Vagina (tissue), 2 donors: ENCODE results near the gene PDE4D. TPM values are rescaled to one million over a fixed set of nuclear protein-coding genes. Genes with fewer than 3 reads are reported as not detected.

Source experiments
- DNase-seq, 2 donors: peaks; one replicate each; pipeline ENCODE4 v3.0.0-alpha.2; 2017; ENCODE audit errors: extremely low spot score in 2 of 2
- H3K27ac ChIP-seq: fragments of 200-600 bp; sonication (generic); one replicate; pipeline ENCODE4 v1.5.1; 2019
- H3K27me3 ChIP-seq: fragments of 200-600 bp; sonication (generic); one replicate; pipeline ENCODE4 v1.5.1; 2019
- H3K36me3 ChIP-seq, 2 donors: fragments of 200-600 bp; sonication (generic); one replicate each; pipeline ENCODE4 v1.5.1; 2017 to 2019
- H3K4me1 ChIP-seq: fragments of 200-600 bp; sonication (generic); one replicate; pipeline ENCODE4 v1.5.1; 2019
- H3K4me3 ChIP-seq, 2 donors: fragments of 200-600 bp; sonication (generic); 1 replicate in 1 of 2; 2 replicates in 1 of 2; pipeline ENCODE4 v1.5.1; 2016 to 2019
- H3K9me3 ChIP-seq: fragments of 200-600 bp; sonication (generic); one replicate; pipeline ENCODE4 v1.5.1; 2019
- POLR2A ChIP-seq, 2 donors: fragments of 450-650 bp; IDR thresholded peaks; one replicate each; pipeline ENCODE4 v1.6.1; 2017; ENCODE audit warnings: antibody characterized with exemption in 2 of 2, mild to moderate bottlenecking in 2 of 2, moderate library complexity in 2 of 2
- POLR2AphosphoS5 ChIP-seq, 2 donors: sonication (generic); formaldehyde crosslinking; IDR thresholded peaks; one replicate each; pipeline ENCODE4 v1.9.0; 2017; ENCODE audit warnings: antibody characterized with exemption in 2 of 2, mild to moderate bottlenecking in 2 of 2, low read depth in 1 of 2; ENCODE audit not compliant: insufficient read depth in 1 of 2
- intact Hi-C: fragments of 100-400 bp; cut with DNase I; formaldehyde crosslinking; loops from one replicate; pipeline ENCODE4 v1.15.1; 2023
- total RNA-seq: library from RNA; depleted of rRNA; stranded (reverse); fragments of >200 nt; gene quantifications from one replicate; pipeline ENCODE4 v1.2.3, GENCODE V29; 2016
- TF ChIP-seq, protein P1 (sequence below), 3 experiments: fragments of 450-650 bp in 2 of 3; fragments of 200-600 bp in 1 of 3; sonication (generic) in 1 of 3; IDR thresholded peaks; one replicate each; pipeline ENCODE4 v1.5.1; 2017 to 2019; ENCODE audit warnings: antibody characterized with exemption in 3 of 3, mild to moderate bottlenecking in 2 of 3, moderate library complexity in 2 of 3

The PDE4D gene
- total RNA-seq, 1 donor from 2014 or later: 86.9 TPM

DNA sequence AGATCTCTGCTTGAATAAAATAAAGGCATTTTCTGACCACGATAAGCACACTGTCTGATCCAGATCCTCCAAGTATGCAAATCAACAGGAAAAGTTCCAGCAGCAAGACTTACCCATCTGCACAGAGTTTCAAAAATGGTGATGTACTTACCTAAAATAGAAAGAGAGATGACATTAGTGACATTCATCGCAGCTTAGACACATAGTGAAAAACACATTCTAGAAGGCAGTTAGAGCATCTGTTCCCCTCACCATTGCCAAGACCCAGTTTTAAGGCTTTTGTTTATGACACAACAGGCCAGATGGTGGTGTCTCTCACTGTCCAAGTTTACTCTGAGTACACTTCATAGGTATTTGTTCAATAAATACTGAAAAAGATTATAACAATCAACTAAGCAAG lies 207.7 kb downstream of the PDE4D start:
- no peak for DNase-seq
- intact Hi-C loops: no loop called here
- no peak overlapping the region for H3K4me3 ChIP-seq

DNA sequence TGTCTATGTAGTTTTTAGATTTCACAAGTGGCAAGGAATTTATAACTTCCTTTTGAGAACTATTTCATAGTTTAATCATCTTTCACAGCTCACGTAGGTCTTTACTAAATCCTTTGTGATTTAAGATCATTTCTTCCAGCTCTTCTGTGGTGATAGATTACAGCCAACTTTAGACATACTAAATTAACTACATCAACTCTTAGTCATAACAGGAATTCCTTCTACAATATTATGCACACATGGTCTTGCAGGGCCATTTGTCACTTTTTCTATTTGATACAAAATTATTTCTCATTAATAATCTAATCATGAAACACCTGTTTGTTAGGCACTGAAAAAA lies 208.4 kb downstream of the PDE4D start:
- DNase-seq: no peak

More for the DNA sequence above, 207.7 kb downstream of the PDE4D start:
- Histone ChIP-seq H3K36me3 (no peaks in the 10 kb centered on the region), H3K9me3 (no peaks in the 10 kb centered on the region), H3K4me1 (no peaks in the 10 kb centered on the region), H3K27me3 (no peaks in the 10 kb centered on the region), H3K27ac (no peak overlapping the region)
- no peak for TF ChIP-seq POLR2A (IDR thresholded peaks at IDR 0.05)
- TF ChIP-seq, protein P1, sequence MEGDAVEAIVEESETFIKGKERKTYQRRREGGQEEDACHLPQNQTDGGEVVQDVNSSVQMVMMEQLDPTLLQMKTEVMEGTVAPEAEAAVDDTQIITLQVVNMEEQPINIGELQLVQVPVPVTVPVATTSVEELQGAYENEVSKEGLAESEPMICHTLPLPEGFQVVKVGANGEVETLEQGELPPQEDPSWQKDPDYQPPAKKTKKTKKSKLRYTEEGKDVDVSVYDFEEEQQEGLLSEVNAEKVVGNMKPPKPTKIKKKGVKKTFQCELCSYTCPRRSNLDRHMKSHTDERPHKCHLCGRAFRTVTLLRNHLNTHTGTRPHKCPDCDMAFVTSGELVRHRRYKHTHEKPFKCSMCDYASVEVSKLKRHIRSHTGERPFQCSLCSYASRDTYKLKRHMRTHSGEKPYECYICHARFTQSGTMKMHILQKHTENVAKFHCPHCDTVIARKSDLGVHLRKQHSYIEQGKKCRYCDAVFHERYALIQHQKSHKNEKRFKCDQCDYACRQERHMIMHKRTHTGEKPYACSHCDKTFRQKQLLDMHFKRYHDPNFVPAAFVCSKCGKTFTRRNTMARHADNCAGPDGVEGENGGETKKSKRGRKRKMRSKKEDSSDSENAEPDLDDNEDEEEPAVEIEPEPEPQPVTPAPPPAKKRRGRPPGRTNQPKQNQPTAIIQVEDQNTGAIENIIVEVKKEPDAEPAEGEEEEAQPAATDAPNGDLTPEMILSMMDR (IDR thresholded peaks at IDR 0.05): no peak
- no peak for TF ChIP-seq POLR2AphosphoS5 (IDR thresholded peaks at IDR 0.05; ENCODE audit: insufficient read depth in 1 of 2, low read depth in 1 of 2)

DNA sequence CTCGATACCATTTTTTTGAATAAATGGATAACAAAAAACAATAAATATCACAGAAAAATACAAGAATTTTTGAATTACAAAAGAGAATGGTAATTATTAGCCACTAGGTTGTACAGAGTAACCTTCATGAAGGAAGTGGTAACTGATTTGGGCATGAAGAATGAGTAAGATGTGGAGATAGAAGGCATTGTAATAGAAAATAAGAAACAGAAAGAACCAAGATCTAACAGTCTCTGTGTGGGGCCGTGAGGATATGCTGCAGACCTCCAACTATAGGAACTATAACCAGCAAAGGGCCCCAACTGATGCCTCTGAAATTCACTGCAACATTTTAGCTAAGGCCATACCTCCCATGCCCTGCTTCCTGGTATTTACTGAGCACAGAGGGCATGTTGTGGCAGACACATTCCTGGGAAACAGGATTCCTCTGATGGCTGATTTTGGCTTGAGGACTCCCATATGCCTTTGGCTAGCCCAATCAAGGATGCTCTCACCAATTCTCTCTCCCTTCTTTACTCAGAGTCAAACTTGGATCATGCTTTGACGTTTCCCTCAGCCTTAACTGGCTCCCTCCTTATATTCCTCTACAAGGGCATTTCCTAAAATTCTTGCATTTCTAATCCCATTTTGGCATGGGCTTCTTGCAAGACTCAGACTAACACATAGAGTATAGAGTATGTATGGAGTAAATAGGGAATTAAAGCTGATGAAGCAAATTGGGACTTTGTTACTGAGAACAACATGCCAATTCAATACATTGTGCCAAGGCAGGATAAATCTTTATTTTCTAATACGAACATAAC lies 208.9 kb downstream of the PDE4D start:
- TF ChIP-seq, protein P1 (IDR thresholded peaks at IDR 0.05): no peak
- no peak for TF ChIP-seq POLR2A (IDR thresholded peaks at IDR 0.05)
- TF ChIP-seq POLR2AphosphoS5 (IDR thresholded peaks at IDR 0.05; ENCODE audit: insufficient read depth in 1 of 2, low read depth in 1 of 2): no peak
- H3K27me3 ChIP-seq: no peaks in the 10 kb centered on the region
- no peak for DNase-seq
- no peaks in the 10 kb centered on the region for H3K9me3 ChIP-seq
- H3K27ac ChIP-seq: no peak overlapping the region
- H3K4me3 ChIP-seq: no peak overlapping the region
- no peaks in the 10 kb centered on the region for H3K4me1 ChIP-seq
- no peaks in the 10 kb centered on the region for H3K36me3 ChIP-seq
- intact Hi-C loops: no loop called here

More for the DNA sequence above, 208.4 kb downstream of the PDE4D start:
- Histone ChIP-seq H3K4me1 (no peaks in the 10 kb centered on the region), H3K36me3 (no peaks in the 10 kb centered on the region), H3K27ac (no peak overlapping the region), H3K9me3 (no peaks in the 10 kb centered on the region), H3K4me3 (no peak overlapping the region), H3K27me3 (no peaks in the 10 kb centered on the region)
- TF ChIP-seq POLR2A (IDR thresholded peaks at IDR 0.05) (no peak), POLR2AphosphoS5 (IDR thresholded peaks at IDR 0.05; ENCODE audit: insufficient read depth in 1 of 2, low read depth in 1 of 2) (no peak)
- TF ChIP-seq, protein P1 (IDR thresholded peaks at IDR 0.05): no peak
- intact Hi-C loops: no loop called here

DNA sequence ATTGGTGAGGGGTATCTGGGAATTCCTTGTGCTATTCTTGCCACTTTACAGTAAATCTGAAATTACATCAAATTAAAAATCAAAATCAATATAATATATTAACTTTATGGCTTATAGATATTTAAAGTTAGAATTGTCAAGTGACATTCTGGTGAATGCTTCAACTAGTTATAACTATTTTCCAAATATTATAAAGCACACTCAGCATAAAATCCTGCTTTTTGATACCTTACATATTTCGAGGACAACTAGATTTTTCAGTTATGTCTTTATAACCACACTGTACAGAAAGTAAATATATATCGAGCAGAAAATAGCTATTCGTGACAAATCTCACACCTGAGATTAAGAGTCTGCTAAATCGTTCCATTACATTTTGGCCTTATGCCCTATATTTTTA lies 210.2 kb downstream of the PDE4D start:
- no peak overlapping the region for H3K27ac ChIP-seq
- intact Hi-C loops: no loop called here
- no peak for DNase-seq
- H3K4me1 ChIP-seq: no peaks in the 10 kb centered on the region
- no peaks in the 10 kb centered on the region for H3K36me3 ChIP-seq
- TF ChIP-seq POLR2A (IDR thresholded peaks at IDR 0.05) (no peak), POLR2AphosphoS5 (IDR thresholded peaks at IDR 0.05; ENCODE audit: insufficient read depth in 1 of 2, low read depth in 1 of 2) (no peak)
- TF ChIP-seq, protein P1 (IDR thresholded peaks at IDR 0.05): no peak
- H3K9me3 ChIP-seq: no peaks in the 10 kb centered on the region
- H3K27me3 ChIP-seq: no peaks in the 10 kb centered on the region
- H3K4me3 ChIP-seq: no peak overlapping the region

DNA sequence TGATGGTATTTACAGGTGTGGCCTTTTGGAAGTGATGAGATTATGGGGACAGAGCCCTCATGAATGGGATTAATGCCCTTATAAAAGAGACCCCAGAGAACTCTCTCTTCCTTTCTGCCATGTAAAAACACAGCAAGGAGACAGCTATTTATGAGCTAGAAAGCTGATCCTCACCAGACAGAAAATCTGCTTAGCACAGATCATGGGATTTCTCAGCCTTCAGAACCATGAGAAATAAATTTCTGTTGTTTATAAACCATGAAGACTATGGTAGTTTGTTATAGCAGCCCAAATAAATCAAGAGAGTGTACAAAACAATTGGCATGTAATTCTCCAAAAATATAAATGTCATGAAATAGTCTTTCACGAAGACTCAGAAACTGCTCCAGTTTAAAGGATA lies 211.0 kb downstream of the PDE4D start:
- Histone ChIP-seq H3K4me3 (no peak overlapping the region), H3K36me3 (no peaks in the 10 kb centered on the region), H3K9me3 (no peaks in the 10 kb centered on the region), H3K4me1 (no peaks in the 10 kb centered on the region), H3K27ac (no peak overlapping the region), H3K27me3 (no peaks in the 10 kb centered on the region)
- no peak for DNase-seq
- intact Hi-C loops: no loop called here
- TF ChIP-seq POLR2A (IDR thresholded peaks at IDR 0.05) (no peak), POLR2AphosphoS5 (IDR thresholded peaks at IDR 0.05; ENCODE audit: insufficient read depth in 1 of 2, low read depth in 1 of 2) (no peak)
- TF ChIP-seq, protein P1 (IDR thresholded peaks at IDR 0.05): no peak
